ENCODE measurements around the gene LCN6. TPM values are rescaled to one million over a fixed set of nuclear protein-coding genes. Genes with fewer than 3 reads are reported as not detected.

LCN6 gene
- total and polyA plus RNA-seq, 9 of the 15 experiments (the other 6 are each of a cell fraction or from before 2014, with no cell fraction given), result 0.10 to 0.45 (median 0.37) TPM; not detected in 5

GRCh38 chr9:136776947-136777346 is 28.6 kb upstream of the LCN6 start:
- H3K27me3 ChIP-seq (ENCODE audit: control insufficient read depth in 2 of 2, insufficient read depth in 2 of 2, low read length in 2 of 2), result no peaks in the 10 kb centered on the region
- H3K4me2 ChIP-seq (ENCODE audit: insufficient read depth, low read length), result no peak overlapping the region
- ChIA-PET POLR2A (interaction anchor here (1.4 kb wide), 1 partner anchor 11 kb away, joined by 5 read pairs; no protein-coding TSS in a partner anchor), CTCF (ENCODE audit: low intra/inter-chr PET ratio) (no interaction called here)
- no peak for DNase-seq (ENCODE audit: extremely low read depth in 1 of 4, low spot score in 3 of 4)
- no peaks in the 10 kb centered on the region for H3K36me3 ChIP-seq (ENCODE audit: control insufficient read depth, insufficient read depth, low read length)
- H3K4me1 ChIP-seq (replicated peaks in 1 of 2; ENCODE audit: control insufficient read depth in 2 of 2, insufficient read depth in 2 of 2, low read length in 2 of 2), result peaks cover 14 to 15% of the 10 kb centered on the region in 2 experiments; a peak in 3 of 5 replicates
- H3K4me3 ChIP-seq, result no peak overlapping the region
- TF ChIP-seq ZNF696 (CRISPR knock-in tag; conservative IDR thresholded peaks at IDR 0.05), result no peak
- TF ChIP-seq ZNF398 (CRISPR knock-in tag; IDR thresholded peaks at IDR 0.05), result no peak
- 0 out of 2 replicates have a peak, but pooled peaks have one; percentile 21 for TF ChIP-seq ZNF592 (IDR thresholded peaks at IDR 0.05)
- TF ChIP-seq E2F6 (IDR thresholded peaks at IDR 0.05; ENCODE audit: borderline replicate concordance in 1 of 2, extremely low read depth in 1 of 2, insufficient read depth in 1 of 2, insufficient read length in 1 of 2, low read depth in 1 of 2, low read length in 1 of 2, poor library complexity in 1 of 2, severe bottlenecking in 1 of 2), result peak in 1 of 2 experiments; percentile 38
- no peak for TF ChIP-seq MBD1 (CRISPR knock-in tag; IDR thresholded peaks at IDR 0.05)
- no TSS peak for BruUV-seq (replicated peaks)
- intact Hi-C loops (cut with micrococcal nuclease) (no loop called here), in situ Hi-C loops (cut with MboI) (loop anchor here (25.0 kb wide), 1 partner anchor 460 kb away; the partner anchor contains the start of genes CYSRT1, RNF224, SLC34A3 and TUBB4B)
- peak overlapping the region; percentile 72 for H2AFZ ChIP-seq (ENCODE audit: low read depth, low read length)
- WGBS (ENCODE audit: insufficient coverage, low coverage, missing lambda C conversion rate), result 59% methylated on average over 7 of the region's 7 CpGs
- no peak overlapping the region for H3K27ac ChIP-seq (ENCODE audit: extremely low read depth, low read depth, low read length)
- no peaks in the 10 kb centered on the region for H4K20me1 ChIP-seq (replicated peaks; ENCODE audit: control insufficient read depth, insufficient read depth, low read length)
- ATAC-seq, result no peak
- no peaks in the 10 kb centered on the region for H3K79me2 ChIP-seq (ENCODE audit: control insufficient read depth, insufficient read depth, low read length)
- H3K9ac ChIP-seq (ENCODE audit: insufficient read depth in 1 of 2, low read depth in 2 of 2, low read length in 2 of 2), result peak overlapping the region in 1 of 2 experiments; percentile 17; a peak in 2 of 4 replicates
- no peaks in the 10 kb centered on the region for H3K9me1 ChIP-seq (ENCODE audit: control insufficient read depth, insufficient read depth, low read length)
- FAIRE-seq, result no peak
- peaks cover 11% of the 10 kb centered on the region for H3K9me3 ChIP-seq (replicated peaks; ENCODE audit: control insufficient read depth, insufficient read depth, low read depth, low read length)

Measured in K562 (cell line).